Fibroblast of the aortic adventitia (primary cell): ENCODE results near the gene MAN2A2. TPM values are rescaled to one million over a fixed set of nuclear protein-coding genes. Genes with fewer than 3 reads are reported as not detected.

ENCODE experiments used
- DNase-seq: peaks from one replicate; pipeline ENCODE4 v3.0.0-alpha.2; 2010; ENCODE audit warnings: low read depth
- H3K4me3 ChIP-seq: 2 replicates; pipeline ENCODE4 v1.5.1; 2011; ENCODE audit warnings: low read depth, mild to moderate bottlenecking, control low read depth, low read length, moderate library complexity
- total RNA-seq: library from RNA; depleted of rRNA; stranded (reverse); fragments of >200 nt; gene quantifications from 2 replicates; pipeline ENCODE4 v1.2.3, GENCODE V29; 2012; ENCODE audit warnings: low replicate concordance
- TF ChIP-seq, protein P1 (sequence below): IDR thresholded peaks from 2 replicates; pipeline ENCODE4 v1.5.1; 2011; ENCODE audit warnings: mild to moderate bottlenecking, low read length, control low read depth, inconsistent platforms; ENCODE audit not compliant: insufficient read depth

Gene MAN2A2
- total RNA-seq, 1 donor: 11.0 TPM

GRCh38 chr15:90910441-90911301 is 7.6 kb downstream of the MAN2A2 start:
- TF ChIP-seq, protein P1, sequence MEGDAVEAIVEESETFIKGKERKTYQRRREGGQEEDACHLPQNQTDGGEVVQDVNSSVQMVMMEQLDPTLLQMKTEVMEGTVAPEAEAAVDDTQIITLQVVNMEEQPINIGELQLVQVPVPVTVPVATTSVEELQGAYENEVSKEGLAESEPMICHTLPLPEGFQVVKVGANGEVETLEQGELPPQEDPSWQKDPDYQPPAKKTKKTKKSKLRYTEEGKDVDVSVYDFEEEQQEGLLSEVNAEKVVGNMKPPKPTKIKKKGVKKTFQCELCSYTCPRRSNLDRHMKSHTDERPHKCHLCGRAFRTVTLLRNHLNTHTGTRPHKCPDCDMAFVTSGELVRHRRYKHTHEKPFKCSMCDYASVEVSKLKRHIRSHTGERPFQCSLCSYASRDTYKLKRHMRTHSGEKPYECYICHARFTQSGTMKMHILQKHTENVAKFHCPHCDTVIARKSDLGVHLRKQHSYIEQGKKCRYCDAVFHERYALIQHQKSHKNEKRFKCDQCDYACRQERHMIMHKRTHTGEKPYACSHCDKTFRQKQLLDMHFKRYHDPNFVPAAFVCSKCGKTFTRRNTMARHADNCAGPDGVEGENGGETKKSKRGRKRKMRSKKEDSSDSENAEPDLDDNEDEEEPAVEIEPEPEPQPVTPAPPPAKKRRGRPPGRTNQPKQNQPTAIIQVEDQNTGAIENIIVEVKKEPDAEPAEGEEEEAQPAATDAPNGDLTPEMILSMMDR: no peak
- DNase-seq: no peak
- H3K4me3 ChIP-seq: no peak overlapping the region

- DNase-seq: no peak
- no peak overlapping the region for H3K4me3 ChIP-seq
- TF ChIP-seq, protein P1: no peak
These were observed 8.2 kb downstream of the MAN2A2 start for GRCh38 chr15:90911302-90911623.

- no peak for DNase-seq
- TF ChIP-seq, protein P1: no peak
- H3K4me3 ChIP-seq: no peak overlapping the region
These were observed 9.0 kb downstream of the MAN2A2 start for GRCh38 chr15:90911906-90912769.

GRCh38 chr15:90912770-90913075 is 9.6 kb downstream of the MAN2A2 start:
- TF ChIP-seq, protein P1: no peak
- no peak overlapping the region for H3K4me3 ChIP-seq
- DNase-seq: no peak

DNA sequence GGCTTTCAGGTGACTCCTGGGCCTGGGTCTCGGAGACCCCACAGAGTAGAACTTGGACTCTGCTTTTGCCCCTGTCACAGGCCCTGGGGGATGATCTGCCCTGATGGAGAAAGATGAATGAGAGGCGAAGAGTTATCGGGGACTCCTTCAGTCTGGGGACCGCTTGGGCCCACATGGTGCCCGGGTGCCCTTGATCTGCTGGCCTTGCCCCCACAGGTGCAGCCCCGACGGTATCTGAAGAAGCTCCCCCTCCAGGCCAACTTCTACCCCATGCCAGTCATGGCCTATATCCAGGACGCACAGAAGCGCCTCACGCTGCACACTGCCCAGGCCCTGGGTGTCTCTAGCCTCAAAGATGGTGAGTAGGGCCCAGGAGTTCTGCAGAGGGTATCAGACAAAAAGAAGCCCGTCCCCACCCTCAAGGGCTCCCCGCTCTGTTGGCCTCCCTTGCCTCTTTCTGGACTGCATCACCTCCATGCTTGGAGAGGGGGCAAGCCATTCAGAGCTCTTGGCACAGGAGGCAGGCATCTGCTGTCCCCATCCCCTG is 10.4 kb downstream of the MAN2A2 start:
- TF ChIP-seq, protein P1: no peak
- no peak for DNase-seq
- H3K4me3 ChIP-seq: no peak overlapping the region

GRCh38 chr15:90914305-90915080 is 11.4 kb downstream of the MAN2A2 start:
- no peak overlapping the region for H3K4me3 ChIP-seq
- DNase-seq: no peak
- TF ChIP-seq, protein P1: no peak
